GM21423 (cell line): ENCODE data around the gene PLCB2.

ENCODE experiments used
- ATAC-seq: cut with Tn5 transposase; IDR thresholded peaks from one replicate; pipeline ENCODE4 v1.9.1; 2021; ENCODE audit warnings: mild to moderate bottlenecking, moderate library complexity; ENCODE audit not compliant: unreplicated experiment

Gene PLCB2

GRCh38 chr15:40303576-40303975 lies 4.2 kb downstream of the PLCB2 start:
- no peak for ATAC-seq

- ATAC-seq = no peak
Observed at GRCh38 chr15:40302981-40303380, 4.8 kb downstream of the PLCB2 start.

GRCh38 chr15:40302288-40302886 lies 5.3 kb downstream of the PLCB2 start:
- no peak for ATAC-seq

- ATAC-seq = no peak
Observed at GRCh38 chr15:40301467-40302179, 6.1 kb downstream of the PLCB2 start.

GRCh38 chr15:40300771-40301170 lies 7.0 kb downstream of the PLCB2 start:
- ATAC-seq = no peak

- no peak for ATAC-seq
Observed at GRCh38 chr15:40300367-40300766, 7.4 kb downstream of the PLCB2 start.

- ATAC-seq = no peak
Observed at GRCh38 chr15:40298216-40298935, 9.4 kb downstream of the PLCB2 start.

- ATAC-seq = no peak
Observed at GRCh38 chr15:40297356-40297755, 10.4 kb downstream of the PLCB2 start.

GRCh38 chr15:40296561-40297230 lies 11.0 kb downstream of the PLCB2 start:
- ATAC-seq = no peak

GRCh38 chr15:40295877-40296560 lies 11.7 kb downstream of the PLCB2 start:
- no peak for ATAC-seq

GRCh38 chr15:40295297-40295696 lies 12.4 kb downstream of the PLCB2 start:
- no peak for ATAC-seq

- ATAC-seq = no peak
Observed at GRCh38 chr15:40293905-40294895, 13.5 kb downstream of the PLCB2 start.

- no peak for ATAC-seq
Observed at GRCh38 chr15:40293006-40293405, 14.7 kb downstream of the PLCB2 start.

- no peak for ATAC-seq
Observed at GRCh38 chr15:40292246-40292645, 15.5 kb downstream of the PLCB2 start.

GRCh38 chr15:40290918-40291574 lies 16.7 kb downstream of the PLCB2 start:
- ATAC-seq = no peak

GRCh38 chr15:40290545-40290917 lies 17.2 kb downstream of the PLCB2 start:
- no peak for ATAC-seq

- no peak for ATAC-seq
Observed at GRCh38 chr15:40289140-40289775, 18.5 kb downstream of the PLCB2 start.

GRCh38 chr15:40287968-40288367 lies 19.8 kb downstream of the PLCB2 start:
- ATAC-seq = no peak

- ATAC-seq = no peak
Observed at GRCh38 chr15:40287505-40287904, 20.2 kb downstream of the PLCB2 start.
